HG02884 (cell line): ENCODE measurements around the gene NOB1.
"Not testable (repeated sequence)": the region's sequence is repeated elsewhere in the genome, so short reads cannot be mapped to it uniquely, and the experiment has no call there.

Experiments
- ATAC-seq: cut with Tn5 transposase; IDR thresholded peaks from one replicate; pipeline ENCODE4 v1.9.1; 2021; ENCODE audit warnings: mild to moderate bottlenecking, moderate library complexity; ENCODE audit not compliant: unreplicated experiment

The NOB1 gene

DNA sequence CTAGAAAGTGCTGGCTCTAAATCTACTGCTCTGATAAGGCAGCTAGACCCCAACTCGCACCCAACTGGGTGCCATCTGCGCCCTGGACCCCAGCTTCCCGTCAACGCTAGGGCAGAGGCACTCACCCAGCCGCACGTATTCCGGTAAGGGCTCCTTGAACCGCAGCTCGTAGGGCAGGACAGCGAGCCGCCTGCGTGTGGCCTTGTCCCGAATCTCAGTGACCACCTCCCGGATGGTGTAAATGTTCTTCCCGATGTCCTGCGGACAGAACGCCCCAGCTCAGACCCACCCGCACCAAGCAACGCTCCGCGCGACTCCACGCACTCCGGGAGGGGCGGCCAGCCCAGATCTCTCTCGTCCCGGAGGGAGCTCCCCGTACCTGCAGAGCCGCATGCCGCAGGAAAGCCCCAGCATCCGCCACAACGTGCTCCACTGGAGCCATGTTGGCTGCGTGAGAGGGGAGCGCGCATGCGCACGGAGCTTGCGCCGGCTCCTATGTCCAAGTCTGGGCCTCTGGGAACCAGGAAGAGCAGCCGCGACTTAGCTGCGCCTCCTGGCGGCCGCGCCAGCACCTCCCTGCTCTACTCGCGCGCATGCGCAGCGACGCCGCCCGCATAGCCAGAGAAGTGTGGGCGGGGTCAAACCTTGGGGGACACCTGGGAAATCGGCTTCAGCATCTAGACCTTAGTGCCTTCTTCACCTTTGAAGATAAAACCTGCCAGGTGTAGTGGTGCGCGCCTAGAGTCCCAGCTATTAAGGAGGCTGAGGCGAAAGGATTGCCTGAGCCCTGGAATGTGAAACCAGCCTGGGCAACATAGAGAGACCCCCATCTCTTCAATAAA is at the start of gene NOB1:
TSS of gene NOB1 (minus strand) at position 458 of the 842 bp plus-strand sequence. CDS start at position 442, 16 bp downstream.
- peak; percentile 92 for ATAC-seq

DNA sequence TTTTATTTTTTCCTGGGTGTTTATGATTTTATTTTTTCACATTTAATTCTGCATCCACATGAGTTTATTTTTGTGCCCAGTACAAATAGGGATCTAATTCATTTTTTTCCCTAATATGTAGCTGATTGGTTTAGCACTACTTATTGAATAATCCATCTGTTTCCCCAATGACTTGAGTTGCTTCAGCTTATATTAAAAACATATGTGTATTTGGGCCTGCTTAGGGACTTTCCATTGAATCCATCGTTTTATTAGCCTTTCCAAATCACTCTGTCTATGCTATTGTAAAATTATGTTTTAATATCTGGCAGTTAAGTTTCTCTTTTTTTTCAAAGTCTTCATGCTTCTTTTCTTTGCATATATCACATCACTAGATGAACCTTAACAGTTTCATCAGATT is 49.6 kb upstream of the NOB1 start:
- no peak for ATAC-seq

DNA sequence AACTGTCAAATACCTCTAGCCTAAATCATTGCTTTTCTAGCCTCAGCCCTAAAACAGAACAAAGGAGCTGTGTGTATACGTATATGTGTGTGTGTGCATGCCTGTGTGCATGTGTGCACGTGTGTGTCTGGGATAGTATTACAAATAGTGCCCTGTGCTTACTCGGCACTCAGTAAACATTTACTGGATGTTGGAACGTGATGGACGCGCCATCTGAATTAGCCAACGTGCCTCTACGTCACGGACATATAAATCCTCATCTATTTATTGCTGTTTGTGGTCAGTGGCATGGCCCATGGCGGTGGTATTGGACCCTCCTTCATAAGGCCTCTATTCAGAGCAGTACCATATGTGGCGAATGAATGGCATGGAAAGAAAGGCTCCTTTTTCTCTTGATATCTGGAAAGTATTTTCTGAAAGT is 44.9 kb upstream of the NOB1 start:
- no peak for ATAC-seq

DNA sequence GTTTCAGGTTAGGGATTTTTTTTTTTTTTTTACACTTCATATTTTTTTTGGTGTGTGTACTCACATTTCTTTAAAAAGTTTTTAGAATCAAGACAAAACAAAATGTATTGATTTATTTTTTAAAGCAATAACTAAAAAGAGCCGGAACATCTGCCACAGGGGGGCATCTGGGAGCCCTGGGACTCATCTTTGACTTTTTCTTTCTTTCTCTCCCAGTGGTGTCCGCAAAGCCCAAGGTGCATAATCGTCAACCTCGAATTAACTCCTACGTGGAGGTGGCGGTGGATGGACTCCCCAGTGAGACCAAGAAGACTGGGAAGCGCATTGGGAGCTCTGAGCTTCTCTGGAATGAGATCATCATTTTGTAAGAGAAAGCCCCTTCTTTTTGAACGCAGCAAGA is 43.7 kb upstream of the NOB1 start:
- no peak for ATAC-seq

DNA sequence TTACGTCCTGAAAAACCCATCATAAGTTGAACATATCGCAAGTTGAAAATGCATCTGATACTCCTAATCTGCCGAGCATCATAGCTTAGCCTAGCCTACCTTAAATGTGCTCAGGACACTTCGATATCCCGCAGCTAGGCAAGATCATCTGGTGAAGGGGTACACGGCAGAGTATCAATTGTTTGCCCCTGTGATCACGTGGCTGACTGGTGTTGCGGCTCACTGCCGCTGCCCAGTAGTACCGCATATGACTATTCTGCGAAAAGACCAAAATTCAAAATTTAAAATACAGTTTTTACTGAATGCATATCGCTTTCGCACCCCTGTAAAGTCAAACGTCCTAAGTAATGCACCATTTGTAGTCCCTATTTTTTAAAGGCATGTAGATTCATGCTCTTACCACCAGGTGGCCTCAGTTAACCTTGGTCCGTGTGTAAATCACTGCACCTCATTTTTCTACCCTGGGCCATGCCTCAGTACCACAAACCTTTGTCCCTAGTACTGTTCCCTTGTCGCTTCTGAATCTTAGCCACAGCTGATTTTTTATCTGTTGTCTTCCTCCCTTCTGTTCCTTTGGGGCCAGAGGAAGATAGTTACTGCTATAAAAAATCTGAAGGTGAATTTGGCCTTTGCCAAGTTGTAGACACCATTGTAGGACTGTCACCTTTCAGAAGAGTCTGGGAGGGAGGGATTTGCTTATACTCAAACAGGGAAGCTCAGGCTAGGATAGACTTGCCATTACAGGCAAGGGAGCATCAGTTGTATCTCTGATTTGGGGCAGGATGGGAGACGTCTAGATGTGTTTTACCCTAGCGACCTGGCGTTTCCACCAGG is 41.8 kb upstream of the NOB1 start:
- no peak for ATAC-seq

DNA sequence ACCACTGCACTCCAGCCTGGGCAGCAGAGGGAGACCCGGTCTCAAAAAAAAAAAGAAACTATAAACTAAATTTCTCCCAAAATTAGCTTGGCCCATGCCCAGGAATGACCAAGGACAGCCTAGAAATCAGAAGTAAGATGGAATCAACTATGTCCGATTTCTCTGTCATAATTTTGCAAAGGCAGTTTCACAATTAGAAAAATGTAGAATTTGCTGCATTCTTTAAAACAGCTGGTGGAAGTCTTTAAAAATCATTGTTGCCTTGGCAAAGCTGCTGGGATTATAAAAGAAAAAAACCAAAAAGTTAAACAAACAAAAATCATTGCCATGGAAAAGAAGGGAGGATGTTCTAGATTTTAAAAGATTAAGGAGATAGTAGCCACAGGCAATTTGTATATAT is 39.8 kb upstream of the NOB1 start:
- no peak for ATAC-seq

DNA sequence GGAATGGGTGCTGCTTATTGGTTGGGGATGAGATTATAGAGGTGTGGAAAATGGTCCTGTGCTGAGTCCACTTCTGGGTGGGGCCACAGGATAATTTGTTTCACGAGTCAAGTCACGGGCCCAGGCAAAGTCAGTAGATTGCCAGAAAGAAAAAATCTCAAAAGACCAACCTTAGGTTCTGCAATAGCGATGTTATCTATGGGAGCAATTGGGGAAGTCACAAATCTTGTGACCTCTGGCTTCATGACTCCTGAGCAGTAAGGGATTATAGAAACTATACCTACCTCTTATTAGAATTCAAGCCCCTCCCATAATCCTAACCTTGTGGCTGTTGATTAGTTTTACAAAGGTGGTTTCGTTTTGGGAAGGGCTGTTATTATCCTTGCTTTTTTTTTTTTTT is 38.8 kb upstream of the NOB1 start:
- no peak for ATAC-seq

DNA sequence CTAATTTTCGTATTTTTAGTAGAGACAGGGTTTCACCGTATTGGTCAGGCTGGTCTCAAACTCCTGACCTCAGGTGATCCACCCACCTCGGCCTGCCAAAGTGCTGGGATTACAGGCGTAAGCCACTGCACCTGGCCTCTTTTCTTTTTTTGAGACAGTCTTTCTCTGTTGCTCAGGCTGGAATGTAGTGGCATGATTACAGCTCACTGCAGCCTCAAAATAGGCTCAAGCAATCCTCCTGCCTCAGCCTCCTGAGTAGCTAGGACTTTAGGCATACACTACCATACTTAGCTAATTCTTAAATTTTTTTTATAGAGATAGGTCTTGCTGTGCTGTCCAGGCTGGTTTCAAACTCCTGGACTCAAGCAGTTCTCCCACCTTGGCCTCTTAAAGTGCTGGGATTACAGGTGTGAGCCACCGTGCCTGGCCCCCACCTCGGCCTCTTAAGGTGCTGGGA is 36.7 kb upstream of the NOB1 start:
- not testable (repeated sequence) for ATAC-seq

DNA sequence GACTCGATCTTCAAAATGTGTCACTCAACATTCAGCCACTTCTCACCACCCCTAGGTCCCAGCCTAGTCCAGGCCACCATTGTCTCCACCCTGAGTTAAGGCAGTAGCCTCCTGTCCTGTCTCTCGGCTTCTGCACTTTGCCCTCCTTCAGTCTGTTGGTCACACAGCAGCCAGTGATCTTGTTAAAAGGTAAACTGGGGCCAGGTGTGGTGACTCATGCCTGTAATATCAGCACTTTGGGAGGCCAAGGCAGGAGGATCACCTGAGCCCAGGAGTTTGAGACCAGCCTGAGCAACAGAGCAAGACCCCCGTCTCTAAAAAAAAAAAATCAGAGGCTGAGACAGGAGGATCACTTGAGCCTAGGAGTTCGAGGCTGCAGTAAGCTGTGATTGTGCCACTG is 33.2 kb upstream of the NOB1 start:
- no peak for ATAC-seq

DNA sequence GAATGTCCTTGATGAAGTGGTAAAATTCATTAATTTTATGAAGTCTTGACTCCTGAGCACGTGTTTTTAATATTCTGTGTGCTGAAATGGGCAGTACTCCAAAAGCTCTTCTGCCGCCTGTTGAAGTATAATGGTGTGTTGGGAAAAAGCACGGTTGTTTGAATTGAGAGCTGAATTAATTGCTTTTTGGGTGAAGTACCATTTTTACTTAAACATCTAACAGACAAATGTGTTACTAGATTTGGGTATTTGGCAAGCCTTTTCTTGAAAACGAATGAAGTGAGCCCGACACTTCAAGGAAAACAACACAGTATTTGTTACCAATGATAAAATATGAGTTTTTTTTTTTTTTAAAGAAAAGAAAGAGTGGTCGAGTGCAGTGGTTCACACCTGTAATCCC is 29.9 kb upstream of the NOB1 start:
- ATAC-seq = no peak

DNA sequence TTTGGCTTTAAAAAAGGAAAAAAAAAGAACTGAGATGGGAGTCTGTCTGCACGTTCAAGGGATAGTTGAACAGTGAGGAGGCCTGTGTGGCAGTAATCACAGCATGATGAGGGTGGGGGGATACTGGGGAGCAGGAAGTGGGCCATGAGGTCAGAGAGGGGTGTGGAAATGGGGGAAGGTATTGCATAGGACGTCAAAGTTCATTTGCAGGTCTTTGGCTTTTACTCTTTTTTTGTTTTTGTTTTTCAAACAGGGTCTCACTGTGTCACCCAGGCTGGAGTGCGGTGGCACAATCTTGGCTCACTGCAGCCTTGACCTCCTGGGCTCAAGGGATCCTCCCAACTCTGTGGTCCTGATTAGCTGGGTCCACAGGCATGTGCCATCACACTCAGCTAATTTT is 26.4 kb upstream of the NOB1 start:
- no peak for ATAC-seq

DNA sequence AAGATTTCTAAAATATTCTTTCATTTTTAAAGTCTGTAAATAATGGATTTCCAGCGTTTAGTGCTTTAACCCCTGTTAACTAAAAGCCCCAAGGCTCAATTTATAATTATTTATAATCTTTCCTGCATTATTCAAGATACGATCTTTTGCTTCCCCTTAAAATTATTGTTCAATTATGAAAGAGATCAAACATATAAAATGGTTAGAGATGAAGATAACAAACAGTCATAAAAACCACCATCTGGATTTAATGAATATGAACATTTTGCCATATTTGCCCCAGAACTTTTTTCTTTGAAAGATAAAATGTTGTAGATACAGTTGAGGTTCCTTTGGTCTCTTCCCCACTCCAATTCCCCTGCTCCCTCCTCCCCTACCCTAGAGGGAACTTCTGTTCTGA is 25.0 kb upstream of the NOB1 start:
- ATAC-seq = no peak

DNA sequence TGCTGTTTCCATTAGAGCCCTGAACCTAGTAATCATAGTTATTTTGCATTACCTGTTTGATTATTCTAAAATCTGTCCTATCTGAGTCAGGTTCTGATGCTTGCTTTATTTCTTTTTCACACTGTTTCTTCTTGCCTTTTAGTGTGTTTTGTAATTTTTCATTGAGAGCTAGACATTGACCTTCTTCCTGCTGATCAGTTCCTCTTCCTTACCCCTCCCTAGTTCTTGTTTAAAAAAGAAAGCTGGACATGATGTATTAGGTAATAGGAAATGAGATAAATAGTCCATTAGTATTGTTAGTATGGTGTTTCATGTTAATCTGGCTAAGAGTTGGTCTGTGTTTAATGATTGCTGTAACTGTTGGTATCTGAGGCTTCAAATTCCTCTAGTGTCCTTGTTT is 20.8 kb upstream of the NOB1 start:
- no peak for ATAC-seq

DNA sequence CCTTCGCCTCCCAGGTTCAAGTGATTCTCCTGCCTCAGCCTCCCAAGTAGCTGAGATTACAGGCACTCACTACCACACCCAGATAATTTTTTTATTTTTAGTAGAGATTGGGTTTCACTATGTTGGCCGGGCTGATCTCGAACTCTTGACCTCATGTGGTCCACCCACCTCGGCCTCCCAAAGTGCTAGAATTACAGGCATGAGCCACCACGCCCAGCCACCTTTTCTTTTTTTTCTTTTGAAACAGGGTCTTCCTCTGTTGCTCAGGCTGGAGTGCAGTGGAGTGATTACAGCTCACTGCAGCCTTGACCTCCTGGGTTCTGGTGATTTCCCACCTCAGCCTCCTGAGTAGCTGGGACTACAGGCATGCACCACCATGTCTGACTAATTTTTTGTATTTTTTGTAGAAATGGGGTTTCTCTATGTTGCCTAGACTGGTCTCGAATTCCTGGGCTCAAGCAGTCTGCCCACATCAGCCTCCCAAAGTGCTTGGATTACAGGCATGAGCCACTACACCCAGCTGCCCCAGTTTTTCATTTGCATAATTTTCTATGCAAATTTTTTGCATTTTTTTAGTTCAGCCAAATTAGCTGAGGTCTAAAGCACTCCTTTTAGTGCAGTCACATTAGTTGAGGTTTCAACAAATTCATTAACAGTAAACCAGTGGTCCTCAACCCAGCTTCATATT is 18.7 kb upstream of the NOB1 start:
- no peak for ATAC-seq

DNA sequence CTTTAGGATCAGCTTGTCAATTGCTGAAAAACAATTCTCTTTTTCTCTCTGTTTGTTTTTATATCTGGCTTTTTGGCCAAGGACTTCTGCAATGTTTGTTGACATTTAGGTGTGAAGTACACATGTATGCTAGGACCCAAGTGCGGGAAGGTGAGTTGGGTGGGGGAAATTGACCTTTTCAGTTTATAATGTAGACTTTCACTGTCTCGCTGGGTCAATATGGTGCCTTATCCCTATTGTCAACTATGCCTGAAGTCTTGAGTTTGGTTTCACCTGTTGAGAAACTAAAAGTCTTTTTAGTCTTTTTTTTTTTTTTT is 16.9 kb upstream of the NOB1 start:
- ATAC-seq = no peak

DNA sequence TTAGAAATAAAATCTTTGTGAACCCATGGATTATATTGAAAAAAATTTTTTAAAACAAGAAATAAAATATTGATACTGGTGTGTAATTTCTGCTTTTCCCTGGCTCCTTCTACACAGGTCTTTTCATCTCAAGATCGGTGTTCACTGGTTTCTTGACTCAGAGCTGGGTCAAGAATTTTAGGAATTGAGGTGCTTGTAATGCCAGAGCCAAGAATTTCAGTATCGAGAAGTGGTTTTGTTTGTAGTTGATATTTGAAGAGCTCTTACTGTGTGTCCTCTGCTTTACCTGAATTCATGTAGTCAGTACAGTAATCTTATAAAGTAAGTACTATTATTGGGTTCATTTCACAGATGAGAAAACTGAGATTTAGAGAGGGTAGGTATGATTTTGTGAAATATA is 14.7 kb upstream of the NOB1 start:
- ATAC-seq = no peak

DNA sequence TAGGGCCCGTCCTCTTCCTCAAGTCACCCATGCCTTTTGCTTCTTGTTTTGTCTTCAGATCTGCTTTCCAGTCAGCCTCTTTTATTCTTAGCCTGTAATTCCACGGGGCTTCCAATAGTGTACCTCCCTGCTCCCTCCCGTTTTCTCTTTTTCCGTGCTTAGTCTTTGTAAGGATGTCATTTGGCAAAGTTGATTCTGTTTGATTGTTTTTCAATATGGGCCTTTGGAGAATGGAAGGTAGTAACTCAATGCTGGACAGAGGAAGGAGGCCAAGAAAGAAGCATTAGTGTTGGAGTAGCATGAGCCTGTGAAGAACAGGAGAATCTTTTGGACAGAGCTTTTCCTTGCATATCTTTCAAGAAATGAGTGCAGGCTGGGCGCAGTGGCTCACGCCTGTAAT is 13.9 kb upstream of the NOB1 start:
- ATAC-seq = no peak

DNA sequence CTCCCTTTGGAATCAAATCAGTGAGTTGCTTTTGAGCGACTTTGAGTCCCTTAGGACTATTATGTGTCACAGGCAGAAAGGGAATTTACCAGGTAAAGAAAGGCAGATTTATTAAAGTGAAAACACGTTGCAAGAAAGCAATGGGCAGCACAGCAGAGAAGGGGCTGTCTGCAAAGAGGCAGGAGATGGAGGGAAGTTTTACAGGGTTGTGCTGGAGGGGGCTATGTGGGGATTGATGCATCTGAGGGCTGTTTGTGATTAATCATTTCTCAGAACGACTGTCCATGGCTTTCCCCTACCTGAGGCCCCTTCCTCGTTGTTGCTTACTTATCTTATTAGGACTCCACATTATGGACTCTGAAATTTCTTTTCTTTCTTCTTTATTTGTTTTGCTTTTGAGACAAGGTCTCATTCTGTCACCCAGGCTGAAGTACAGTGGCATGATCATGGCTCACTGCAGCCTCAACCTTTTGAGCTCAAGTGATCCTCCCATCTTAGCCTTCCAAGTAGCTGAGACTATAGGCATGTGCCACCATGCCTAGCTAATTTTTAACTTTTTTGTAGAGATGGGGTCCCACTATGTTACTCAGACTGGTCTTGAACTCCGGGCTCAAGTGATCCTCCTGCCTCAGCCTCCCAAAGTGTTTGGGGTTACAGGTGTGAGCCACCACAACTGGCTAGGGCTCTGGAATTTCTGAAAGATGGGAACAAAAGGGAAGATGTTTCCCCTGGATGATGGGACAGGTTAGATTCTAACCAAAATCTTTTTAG is 12.9 kb upstream of the NOB1 start:
- no peak for ATAC-seq

DNA sequence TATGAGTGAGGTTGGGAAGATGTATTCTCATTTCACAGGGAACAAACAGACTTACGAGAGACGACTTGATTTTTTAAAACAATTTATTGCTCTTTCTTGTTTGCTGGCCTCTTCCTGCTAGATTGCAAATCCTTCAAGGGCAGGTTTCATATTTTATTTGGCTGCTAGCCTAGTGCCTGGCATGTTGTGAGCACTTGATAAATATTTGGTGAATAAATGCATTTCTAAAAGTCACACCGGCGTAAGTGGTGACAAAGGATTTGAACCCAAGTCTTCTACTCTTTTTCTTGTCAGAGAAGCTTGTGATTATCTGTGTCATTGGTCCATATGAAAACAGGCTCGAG is 8.8 kb upstream of the NOB1 start:
- no peak for ATAC-seq

DNA sequence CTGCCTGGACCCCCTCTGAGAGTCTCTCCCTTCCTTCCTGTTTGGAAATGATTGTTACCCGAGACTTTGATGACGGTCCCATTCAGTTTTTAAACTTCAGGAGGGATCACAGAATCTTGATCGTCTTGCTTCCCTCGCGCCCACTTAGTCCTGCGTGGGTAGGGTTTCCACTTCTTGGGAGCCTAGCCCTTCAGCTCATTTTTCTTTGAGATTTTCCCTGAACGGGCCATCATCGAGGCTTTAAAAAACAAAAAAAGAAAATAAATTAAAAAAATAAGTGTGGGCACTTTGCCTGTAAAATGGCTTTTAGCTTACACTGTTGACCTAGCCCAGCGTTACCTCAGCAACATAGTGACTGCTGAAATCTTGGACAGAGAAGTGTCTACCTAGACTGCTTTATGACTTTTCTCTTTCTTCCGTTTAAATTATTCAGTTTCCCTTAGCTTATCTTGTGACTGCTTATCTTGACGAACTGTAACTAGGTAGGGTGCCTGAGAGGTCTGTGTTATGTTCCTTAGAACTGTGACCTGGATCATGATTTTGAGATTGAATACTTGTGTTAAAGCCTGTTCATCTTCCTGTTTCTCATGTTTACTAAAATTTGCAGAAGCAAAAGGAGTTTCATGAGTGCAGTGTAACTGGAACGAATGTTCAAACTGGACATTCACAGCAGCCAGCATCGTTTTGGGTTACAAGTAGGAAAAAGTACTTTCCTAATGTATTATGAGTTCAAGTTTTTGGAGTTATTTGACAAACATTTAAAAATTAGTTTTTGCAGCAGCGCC is 8.3 kb upstream of the NOB1 start:
- peak; percentile 8 for ATAC-seq
